GM10266 (cell line): ENCODE measurements around the gene CUBN.

ENCODE experiments used
- DNase-seq: peaks from one replicate; pipeline ENCODE4 v3.0.0; 2012; ENCODE audit errors: extremely low spot score
- TF ChIP-seq, protein P1 (sequence below): IDR thresholded peaks from 2 replicates; pipeline ENCODE4 v1.5.1; 2012; ENCODE audit warnings: mild to moderate bottlenecking, low read depth; ENCODE audit not compliant: control insufficient read depth, insufficient read depth; ENCODE audit errors: missing control alignments

Gene CUBN

DNA sequence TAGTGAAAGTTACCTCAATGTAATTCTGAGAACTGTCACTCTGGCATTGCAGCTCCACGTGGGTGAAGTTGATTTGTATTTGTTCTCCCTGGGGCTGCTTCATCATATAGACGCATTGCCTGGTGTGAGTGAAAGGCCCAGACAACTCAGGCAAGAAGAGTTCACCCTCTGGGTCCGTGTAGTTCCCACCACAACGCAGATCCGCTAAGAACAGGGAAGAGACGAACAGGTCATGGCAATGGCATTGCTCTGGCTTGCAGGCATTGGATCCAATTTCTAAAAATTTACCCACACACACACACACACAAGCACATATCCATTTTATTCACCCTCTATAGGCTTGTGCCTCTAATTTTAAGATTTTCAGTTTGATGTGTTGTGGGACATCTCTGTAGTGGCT lies 45.4 kb downstream of the CUBN start:
- TF ChIP-seq, protein P1, sequence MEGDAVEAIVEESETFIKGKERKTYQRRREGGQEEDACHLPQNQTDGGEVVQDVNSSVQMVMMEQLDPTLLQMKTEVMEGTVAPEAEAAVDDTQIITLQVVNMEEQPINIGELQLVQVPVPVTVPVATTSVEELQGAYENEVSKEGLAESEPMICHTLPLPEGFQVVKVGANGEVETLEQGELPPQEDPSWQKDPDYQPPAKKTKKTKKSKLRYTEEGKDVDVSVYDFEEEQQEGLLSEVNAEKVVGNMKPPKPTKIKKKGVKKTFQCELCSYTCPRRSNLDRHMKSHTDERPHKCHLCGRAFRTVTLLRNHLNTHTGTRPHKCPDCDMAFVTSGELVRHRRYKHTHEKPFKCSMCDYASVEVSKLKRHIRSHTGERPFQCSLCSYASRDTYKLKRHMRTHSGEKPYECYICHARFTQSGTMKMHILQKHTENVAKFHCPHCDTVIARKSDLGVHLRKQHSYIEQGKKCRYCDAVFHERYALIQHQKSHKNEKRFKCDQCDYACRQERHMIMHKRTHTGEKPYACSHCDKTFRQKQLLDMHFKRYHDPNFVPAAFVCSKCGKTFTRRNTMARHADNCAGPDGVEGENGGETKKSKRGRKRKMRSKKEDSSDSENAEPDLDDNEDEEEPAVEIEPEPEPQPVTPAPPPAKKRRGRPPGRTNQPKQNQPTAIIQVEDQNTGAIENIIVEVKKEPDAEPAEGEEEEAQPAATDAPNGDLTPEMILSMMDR: no peak
- no peak for DNase-seq

DNA sequence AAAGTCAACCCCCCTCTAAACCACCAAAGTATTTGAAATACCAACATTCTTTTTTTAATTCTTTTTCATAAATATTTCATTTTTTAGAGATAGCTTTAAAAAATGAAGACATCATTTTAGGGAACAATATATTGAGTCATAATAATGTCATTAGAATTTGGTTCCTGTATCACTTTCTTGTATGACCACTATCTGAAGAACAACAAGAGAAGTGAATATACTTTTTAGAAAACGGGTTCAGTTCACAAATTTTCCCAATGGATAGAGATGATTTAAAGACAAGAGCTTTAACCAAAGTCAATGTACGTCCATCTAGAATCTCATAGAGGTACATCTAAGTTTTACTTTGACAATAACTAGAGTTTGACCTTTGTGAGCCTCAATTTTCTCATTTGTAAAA lies 48.2 kb downstream of the CUBN start:
- TF ChIP-seq, protein P1: no peak
- no peak for DNase-seq

DNA sequence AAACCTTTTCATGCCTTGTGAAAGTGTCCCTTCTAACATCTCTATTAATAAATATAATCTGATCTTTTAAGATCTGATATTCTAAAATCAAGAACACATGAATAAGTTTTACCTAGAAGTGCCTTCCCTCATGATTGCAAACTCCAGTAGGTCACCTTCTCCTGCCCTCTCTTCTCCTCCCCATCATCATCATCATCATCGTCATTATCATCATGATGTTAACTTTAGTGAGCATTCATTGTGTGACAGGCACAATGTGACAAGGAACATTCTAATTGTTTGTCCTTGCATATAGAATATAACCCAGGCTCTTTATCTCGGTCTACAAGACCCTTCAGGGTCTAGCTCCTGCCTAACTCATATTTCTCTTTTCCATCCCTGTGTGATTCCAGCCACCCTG lies 51.7 kb downstream of the CUBN start:
- TF ChIP-seq, protein P1: no peak
- DNase-seq: no peak

DNA sequence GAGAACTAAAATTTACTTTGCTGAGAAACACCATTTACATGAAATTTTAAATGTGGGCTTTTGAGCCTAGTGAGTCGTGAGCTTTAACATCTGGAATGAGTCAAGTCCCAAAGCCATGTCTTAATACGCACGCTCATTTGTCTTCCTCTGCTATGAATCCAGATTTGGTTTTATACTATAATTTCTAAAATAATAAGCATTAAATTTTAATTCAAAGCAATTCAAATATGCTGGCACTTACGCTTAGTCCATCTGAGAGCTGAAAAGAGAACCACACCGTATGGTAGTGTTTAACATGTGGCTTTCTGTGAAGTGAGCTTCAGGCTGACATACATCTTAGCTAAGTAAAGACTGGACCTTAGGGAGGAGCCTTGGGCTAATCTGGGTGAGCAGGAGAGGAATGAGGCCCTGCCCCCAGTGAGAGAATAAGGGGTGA lies 52.2 kb downstream of the CUBN start:
- no peak for DNase-seq

DNA sequence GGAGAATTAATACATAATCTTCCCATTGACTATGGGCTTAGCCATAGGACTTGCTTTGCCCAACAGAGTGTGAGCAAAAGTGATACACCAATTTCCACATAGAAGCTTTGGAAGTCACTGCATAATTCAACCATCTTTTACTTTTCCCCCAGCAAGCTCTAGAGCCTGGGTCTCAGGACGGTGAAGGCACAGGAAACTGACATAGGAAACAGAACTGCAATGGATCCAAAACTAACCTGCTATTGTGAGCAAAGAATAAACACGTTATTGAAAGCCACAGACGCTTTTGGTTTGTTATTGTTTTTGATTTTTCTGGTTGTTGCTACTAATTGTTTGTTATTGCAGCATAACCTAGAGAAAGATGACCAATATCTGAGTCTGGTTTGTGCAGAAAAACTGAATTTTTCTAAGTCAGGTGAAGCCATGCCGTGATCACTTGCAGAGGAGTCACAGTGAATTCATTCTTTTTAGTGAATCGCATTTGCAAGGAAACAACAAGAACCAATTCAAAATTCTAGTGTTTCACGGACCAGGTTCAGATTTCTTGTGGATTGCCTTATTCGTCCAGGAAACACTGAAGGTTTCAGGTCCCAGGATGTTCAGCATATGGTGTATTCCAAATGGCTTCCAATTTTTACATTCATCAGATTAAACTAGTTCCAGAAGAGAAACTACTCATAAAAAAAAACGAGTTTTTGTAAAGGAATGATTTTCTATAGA lies 52.8 kb downstream of the CUBN start:
- TF ChIP-seq, protein P1: no peak

More for the DNA sequence above, 52.2 kb downstream of the CUBN start:
- TF ChIP-seq, protein P1: no peak

DNA sequence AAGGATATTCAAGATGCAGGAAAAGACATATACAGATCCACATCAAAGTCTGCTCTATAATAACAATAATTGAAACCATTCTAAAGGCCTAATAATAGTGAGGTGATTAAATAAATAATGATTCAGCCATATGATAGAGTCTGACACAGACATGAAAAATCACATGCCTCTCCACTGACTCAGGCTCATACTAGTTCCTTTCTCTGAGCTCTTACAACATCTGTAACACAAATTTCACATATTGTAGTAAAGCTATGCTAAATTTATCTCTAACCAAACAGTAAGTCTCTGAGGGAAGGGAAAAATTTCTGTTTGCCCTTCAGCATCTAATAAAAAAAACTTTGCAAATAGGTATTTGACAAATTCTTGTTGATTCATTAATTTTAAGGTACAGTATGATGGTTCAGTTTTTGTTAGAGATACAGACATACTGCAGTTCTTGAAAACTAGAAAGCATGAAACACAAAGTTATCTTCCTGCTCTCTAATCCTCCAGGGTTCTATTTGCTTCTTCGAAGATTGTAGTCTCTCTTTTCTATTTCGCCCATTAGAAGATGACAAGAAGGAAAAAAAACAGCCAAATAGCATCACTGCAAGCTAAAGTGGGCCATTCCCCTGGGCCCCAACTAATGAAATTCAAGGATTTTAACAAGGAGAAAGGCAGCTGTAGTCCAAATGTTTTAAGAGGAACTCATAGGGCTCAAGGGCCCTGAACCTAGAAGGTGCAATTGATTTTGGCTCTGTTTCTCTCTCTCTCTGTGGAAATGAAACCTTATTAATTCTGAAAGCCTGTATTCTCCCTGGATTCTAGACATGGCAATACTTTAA lies 53.9 kb downstream of the CUBN start:
- TF ChIP-seq, protein P1: no peak
- DNase-seq: no peak

More for the DNA sequence above, 52.8 kb downstream of the CUBN start:
- no peak for DNase-seq

DNA sequence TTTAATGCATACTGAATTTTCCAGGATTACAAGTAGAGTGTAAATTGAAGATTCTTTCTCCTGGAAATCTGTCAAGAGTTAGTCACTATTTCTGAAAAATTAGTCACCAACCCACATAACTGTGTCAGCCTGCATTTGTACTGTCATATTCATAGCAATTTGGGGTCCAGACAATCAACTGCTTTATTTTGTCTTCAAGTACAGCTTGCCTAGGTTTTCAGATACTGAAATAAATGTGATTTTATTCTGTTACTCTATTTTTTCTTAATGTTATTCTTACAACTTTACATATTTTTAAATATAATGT lies 55.1 kb downstream of the CUBN start:
- TF ChIP-seq, protein P1: no peak
- no peak for DNase-seq
